Measurements from ENCODE around the gene MRPL51. TPM values are rescaled to one million over a fixed set of nuclear protein-coding genes. Genes with fewer than 3 reads are reported as not detected.
A peak's percentile ranks its signal among the peaks of the same experiment; 100 is the strongest.

The MRPL51 gene
- total RNA-seq, 3 donors from 2014 or later: 119 to 143 (median 136) TPM

GRCh38 chr12:6459004-6459337 lies 34.1 kb downstream of the MRPL51 start:
- Histone ChIP-seq H3K36me3 (ENCODE audit: low read depth) (peaks cover 10% of the 10 kb centered on the region), H3K9me3 (no peaks in the 10 kb centered on the region), H3K4me3 (no peak overlapping the region), H3K4me1 (ENCODE audit: low read depth) (peaks cover 3% of the 10 kb centered on the region)
- ATAC-seq (no peak), DNase-seq (no peak)
- intact Hi-C loops (cut with DNase I, micrococcal nuclease): no loop called here
- TF ChIP-seq CTCF (IDR thresholded peaks at IDR 0.05): no peak

GRCh38 chr12:6458281-6459003 lies 34.6 kb downstream of the MRPL51 start:
- H3K4me3 ChIP-seq: no peak overlapping the region
- intact Hi-C loops (cut with DNase I, micrococcal nuclease): no loop called here
- DNase-seq (no peak), ATAC-seq (no peak)
- no peaks in the 10 kb centered on the region for H3K9me3 ChIP-seq
- TF ChIP-seq CTCF (IDR thresholded peaks at IDR 0.05): no peak
- peaks cover 10% of the 10 kb centered on the region for H3K36me3 ChIP-seq (ENCODE audit: low read depth)
- peaks cover 3% of the 10 kb centered on the region for H3K4me1 ChIP-seq (ENCODE audit: low read depth)

- Histone ChIP-seq H3K36me3 (ENCODE audit: low read depth) (peaks cover 10% of the 10 kb centered on the region), H3K4me3 (no peak overlapping the region), H3K4me1 (ENCODE audit: low read depth) (peaks cover 11% of the 10 kb centered on the region), H3K9me3 (no peaks in the 10 kb centered on the region)
- no peak for ATAC-seq
- intact Hi-C loops (cut with DNase I, micrococcal nuclease): no loop called here
- no peak for TF ChIP-seq CTCF (IDR thresholded peaks at IDR 0.05)
- DNase-seq: no peak
These were observed 35.7 kb downstream of the MRPL51 start for GRCh38 chr12:6457220-6457945.

GRCh38 chr12:6452944-6453630 lies 40.0 kb downstream of the MRPL51 start:
- intact Hi-C loops (cut with DNase I, micrococcal nuclease): no loop called here
- peak; percentile 75 to 88 (median 82) for DNase-seq
- no peak for TF ChIP-seq CTCF (IDR thresholded peaks at IDR 0.05)
- H3K4me1 ChIP-seq (ENCODE audit: low read depth): peaks cover 23% of the 10 kb centered on the region
- peak; percentile 72 for ATAC-seq
- peaks cover 9% of the 10 kb centered on the region for H3K36me3 ChIP-seq (ENCODE audit: low read depth)
- H3K4me3 ChIP-seq: peak overlapping the region; percentile 22
- no peaks in the 10 kb centered on the region for H3K9me3 ChIP-seq

- peaks cover 2% of the 10 kb centered on the region for H3K36me3 ChIP-seq (ENCODE audit: low read depth)
- H3K4me3 ChIP-seq: peak overlapping the region; percentile 22
- ATAC-seq (peak; percentile 49), DNase-seq (peak in 2 of 3 donors; percentile 72 to 81)
- intact Hi-C loops (cut with DNase I, micrococcal nuclease): no loop called here
- TF ChIP-seq CTCF (IDR thresholded peaks at IDR 0.05): no peak
- peaks cover 23% of the 10 kb centered on the region for H3K4me1 ChIP-seq (ENCODE audit: low read depth)
- no peaks in the 10 kb centered on the region for H3K9me3 ChIP-seq
These were observed 40.7 kb downstream of the MRPL51 start for GRCh38 chr12:6452245-6452943.

All from mucosa of descending colon (tissue), 3 donors.